Measurements from ENCODE around the gene HSPD1.

DNA sequence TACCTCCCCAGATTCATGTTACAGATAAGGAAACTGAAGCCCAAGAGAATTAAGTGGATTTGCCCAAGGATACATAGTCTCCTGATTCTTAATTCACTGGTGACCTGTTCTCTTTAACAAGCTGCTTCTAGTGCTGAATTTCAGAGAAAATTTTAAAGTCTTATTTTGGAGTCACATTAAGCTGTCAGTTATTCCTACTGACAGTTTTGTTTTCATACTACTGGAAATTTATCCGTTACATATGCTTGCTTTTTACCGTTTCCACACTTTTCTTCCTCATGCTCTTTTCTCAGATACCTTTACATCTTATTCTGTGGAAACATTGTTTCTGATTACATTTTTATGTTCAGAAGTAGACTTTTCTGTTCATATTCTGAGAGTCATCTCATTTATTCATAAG lies 17.5 kb upstream of the HSPD1 start:
- no peak for TF ChIP-seq ZNF792 (tag by site-specific recombination; IDR thresholded peaks at IDR 0.05)
- no peak for TF ChIP-seq CTCF (tag by site-specific recombination; IDR thresholded peaks at IDR 0.05)
